Testis (tissue), 2 donors: Measurements from ENCODE around the gene SAP25.

Source experiments
- CTCF ChIP-seq, 3 experiments: fragments of 450-650 bp in 2 of 3; fragments of 200-600 bp in 1 of 3; sonication (generic) in 1 of 3; IDR thresholded peaks; one replicate each; pipeline ENCODE4 v1.5.1; 2016 to 2019; ENCODE audit warnings: antibody characterized with exemption in 3 of 3, mild to moderate bottlenecking in 2 of 3, moderate library complexity in 1 of 3
- POLR2A ChIP-seq: fragments of 450-650 bp; IDR thresholded peaks from one replicate; pipeline ENCODE4 v1.6.1; 2017; ENCODE audit warnings: antibody characterized with exemption, mild to moderate bottlenecking, moderate library complexity

DNA sequence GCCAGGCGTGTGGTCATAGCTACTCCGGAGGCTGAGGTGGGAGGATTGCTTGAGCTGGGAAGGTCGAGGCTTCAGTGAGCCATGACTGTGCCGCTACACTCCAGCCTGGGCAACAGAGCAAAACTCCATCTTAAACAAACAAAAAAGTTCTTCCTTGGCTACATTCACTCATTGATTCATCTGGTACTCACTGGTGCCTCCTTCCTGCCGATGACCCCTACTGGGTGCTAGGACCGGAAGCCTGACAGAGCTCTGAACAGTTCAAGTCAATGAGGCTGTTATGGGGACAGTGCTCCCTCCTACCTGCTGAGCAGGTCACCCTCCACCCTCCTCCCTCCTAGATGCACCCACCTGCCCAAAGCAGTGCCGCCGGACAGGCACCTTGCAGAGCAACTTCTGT, 33.4 kb upstream of the SAP25 start:
- TF ChIP-seq CTCF (IDR thresholded peaks at IDR 0.05) (no peak), POLR2A (no peak)
